ENCODE measurements around the gene GSX2.

GRCh38 chr4:54100595-54101189 is 729 bp downstream of the GSX2 start:
- TF ChIP-seq TSHZ1 (tag by site-specific recombination; IDR thresholded peaks at IDR 0.05; ENCODE audit: borderline replicate concordance): no peak
- TF ChIP-seq CTCF (tag by site-specific recombination; IDR thresholded peaks at IDR 0.05): no peak
- no peak for TF ChIP-seq ZBTB7A (tag by site-specific recombination; IDR thresholded peaks at IDR 0.05; ENCODE audit: low read depth)
- TF ChIP-seq ZNF658 (tag by site-specific recombination; IDR thresholded peaks at IDR 0.05): no peak
- TF ChIP-seq ZNF791 (tag by site-specific recombination; IDR thresholded peaks at IDR 0.05): no peak

Data from HEK293 (cell line).